Left lung (tissue), 10 donors: ENCODE measurements around the gene RASGRP2. TPM values are rescaled to one million over a fixed set of nuclear protein-coding genes. Genes with fewer than 3 reads are reported as not detected.
A peak's percentile ranks its signal among the peaks of the same experiment; 100 is the strongest.

Source experiments
- ATAC-seq: fragments of 200-7000 bp; cut with Tn5 transposase; one replicate; pipeline ENCODE4 v1.9.1; 2020; ENCODE audit warnings: moderate library complexity
- DNase-seq, 4 donors: peaks; one replicate each; pipeline ENCODE4 v3.0.0-alpha.2; 2013 to 2020
- H3K27ac ChIP-seq, 2 donors: fragments of 200-600 bp; sonication (generic) in 1 of 2; one replicate each; pipeline versions ENCODE4 v1.5.0 to v1.8.0; 2020 to 2021
- H3K27me3 ChIP-seq, 2 donors: fragments of 200-600 bp; sonication (generic) in 1 of 2; one replicate each; pipeline versions ENCODE4 v1.5.0 to v1.8.0; 2020 to 2021
- H3K36me3 ChIP-seq, 2 donors: fragments of 200-600 bp; sonication (generic) in 1 of 2; one replicate each; pipeline versions ENCODE4 v1.5.0 to v1.8.0; 2020 to 2021
- H3K4me1 ChIP-seq, 2 donors: fragments of 200-600 bp; one replicate each; pipeline ENCODE4 v1.8.0; 2021
- H3K4me3 ChIP-seq, 2 donors: fragments of 200-600 bp; sonication (generic) in 1 of 2; one replicate each; pipeline versions ENCODE4 v1.5.0 to v1.8.0; 2020 to 2021; ENCODE audit warnings: mild to moderate bottlenecking in 1 of 2
- H3K9me3 ChIP-seq, 2 donors: fragments of 200-600 bp; sonication (generic) in 1 of 2; one replicate each; pipeline versions ENCODE4 v1.5.0 to v1.8.0; 2020 to 2021
- CTCF ChIP-seq, 2 donors: fragments of 200-600 bp; sonication (generic) in 1 of 2; IDR thresholded peaks; one replicate each; pipeline versions ENCODE4 v1.5.0 to v1.8.0; 2021; ENCODE audit warnings: antibody characterized with exemption in 2 of 2
- intact Hi-C, 2 donors: fragments of 100-400 bp; cut with DNase I; formaldehyde crosslinking; loops; one replicate each; pipeline versions ENCODE4 v1.11.2 to v1.14.2; 2022
- polyA plus RNA-seq, 6 donors: library from polyadenylated mRNA; unstranded; fragments of 120-200 nt; gene quantifications; one replicate each; pipeline ENCODE4 v1.2.1, GENCODE V29; 2013; ENCODE audit not compliant: insufficient read length in 6 of 6
- total RNA-seq, 2 donors: library from RNA; stranded (reverse); fragmentation: NEBNext Ultra II Directional; extraction: Animal tissue kit (Norgen Biotek cat#: 25700); gene quantifications; one replicate each; pipeline ENCODE4 v1.2.1, GENCODE V29; 2021
- donor health status: DM: no; HTN: yes; CAD: no.
- donor health status: DM: no; HTN: no; CAD: no.

RASGRP2 gene
- total and polyA plus RNA-seq, 8 donors = 9.0 to 35.3 (median 9.9) TPM

GRCh38 chr11:64744544-64745188 is 724 bp upstream of the RASGRP2 start:
- TF ChIP-seq CTCF (IDR thresholded peaks at IDR 0.05) = no peak
- H3K9me3 ChIP-seq = no peaks in the 10 kb centered on the region
- peaks cover 0 to 9% of the 10 kb centered on the region in 2 donors for H3K36me3 ChIP-seq
- H3K27ac ChIP-seq = peak overlapping the region; percentile 88 to 99
- peaks cover 27 to 53% of the 10 kb centered on the region in 2 donors for H3K4me1 ChIP-seq
- peaks cover 5 to 60% of the 10 kb centered on the region in 2 donors for H3K27me3 ChIP-seq
- H3K4me3 ChIP-seq = peak overlapping the region; percentile 43 to 59
- intact Hi-C loops = no loop called here
- peak in 1 of 4 donors; percentile 83 for DNase-seq
- ATAC-seq = no peak

GRCh38 chr11:64742889-64743590 is 902 bp downstream of the RASGRP2 start:
- Histone ChIP-seq H3K27me3 (peaks cover 5 to 60% of the 10 kb centered on the region in 2 donors), H3K27ac (peak overlapping the region; percentile 40 to 99), H3K4me1 (peaks cover 27 to 53% of the 10 kb centered on the region in 2 donors), H3K9me3 (no peaks in the 10 kb centered on the region), H3K4me3 (peak overlapping the region; percentile 43 to 59), H3K36me3 (peaks cover 0 to 24% of the 10 kb centered on the region in 2 donors)
- intact Hi-C loops = no loop called here
- DNase-seq (peak; percentile 27 to 98 (median 68)), ATAC-seq (peak; percentile 81)
- peak; percentile 82 to 93 for TF ChIP-seq CTCF (IDR thresholded peaks at IDR 0.05)

- DNase-seq (peak in 2 of 4 donors; percentile 13 to 85), ATAC-seq (peak; percentile 4)
- H3K4me3 ChIP-seq = peak overlapping the region; percentile 43 to 59
- H3K4me1 ChIP-seq = peaks cover 27 to 53% of the 10 kb centered on the region in 2 donors
- peak overlapping the region in 1 of 2 donors; percentile 99 for H3K27ac ChIP-seq
- TF ChIP-seq CTCF (IDR thresholded peaks at IDR 0.05) = no peak
- peaks cover 5 to 60% of the 10 kb centered on the region in 2 donors for H3K27me3 ChIP-seq
- peaks cover 0 to 29% of the 10 kb centered on the region in 2 donors for H3K36me3 ChIP-seq
- no peaks in the 10 kb centered on the region for H3K9me3 ChIP-seq
- intact Hi-C loops = no loop called here
Observed at GRCh38 chr11:64742087-64742888, 1.7 kb downstream of the RASGRP2 start.

- peak overlapping the region in 1 of 2 donors; percentile 59 for H3K4me3 ChIP-seq
- no peaks in the 10 kb centered on the region for H3K9me3 ChIP-seq
- H3K27ac ChIP-seq = peak overlapping the region in 1 of 2 donors; percentile 99
- H3K4me1 ChIP-seq = peaks cover 27 to 53% of the 10 kb centered on the region in 2 donors
- DNase-seq (peak in 1 of 4 donors; percentile 83), ATAC-seq (no peak)
- H3K27me3 ChIP-seq = peaks cover 5 to 60% of the 10 kb centered on the region in 2 donors
- peaks cover 0 to 36% of the 10 kb centered on the region in 2 donors for H3K36me3 ChIP-seq
- intact Hi-C loops = no loop called here
- no peak for TF ChIP-seq CTCF (IDR thresholded peaks at IDR 0.05)
Observed at GRCh38 chr11:64741375-64742086, 2.4 kb downstream of the RASGRP2 start.
